IMR-90 (cell line): ENCODE data around the gene CDRT15. TPM values are rescaled to one million over a fixed set of nuclear protein-coding genes. Genes with fewer than 3 reads are reported as not detected.

Source experiments
- ATAC-seq: fragments of 200-7000 bp; cut with Tn5 transposase; 2 replicates; pipeline ENCODE4 v1.9.1; 2020; ENCODE audit warnings: low read depth, mild to moderate bottlenecking, moderate library complexity
- BruUV-seq: library from RNA; stranded (reverse); fragments of 400-500 nt; replicated peaks from 2 replicates; lab custom pipeline; 2021; lab: Mats Ljungman, UMichigan
- CTCF ChIA-PET: fragments of 300-600 bp; formaldehyde crosslinking; extraction: SDS; loops from one replicate; lab custom pipeline; 2021; ENCODE audit warnings: antibody characterized with exemption; lab: Yijun Ruan, JAX
- POLR2A ChIA-PET: fragments of 300-600 bp; sonication (Branson Sonifier 250); formaldehyde crosslinking; loops from one replicate; lab custom pipeline; 2022; ENCODE audit warnings: antibody characterized with exemption; ENCODE audit not compliant: unreplicated experiment; lab: Charles Lee
- DNase-seq: peaks from one replicate; pipeline ENCODE4 v3.0.0; 2013
- H2AFZ ChIP-seq: replicated peaks from 2 replicates; pipeline ENCODE3; 2013; ENCODE audit warnings: low read length, mild to moderate bottlenecking; ENCODE audit not compliant: poor library complexity
- H2AK5ac ChIP-seq: 2 replicates; pipeline ENCODE4 v1.6.1; 2013; ENCODE audit warnings: low read depth, low read length, inconsistent platforms
- H2AK9ac ChIP-seq: replicated peaks from 2 replicates; pipeline ENCODE3; 2013; ENCODE audit warnings: mild to moderate bottlenecking, low read depth, low read length, moderate library complexity; ENCODE audit not compliant: poor library complexity
- H2BK120ac ChIP-seq: 2 replicates; pipeline ENCODE4 v1.6.1; 2013; ENCODE audit warnings: low read depth, low read length, inconsistent platforms
- H2BK15ac ChIP-seq: 3 replicates; pipeline ENCODE4 v1.6.1; 2013; ENCODE audit warnings: low read depth, low read length, inconsistent platforms
- H2BK20ac ChIP-seq: 2 replicates; pipeline ENCODE4 v1.6.1; 2013; ENCODE audit warnings: low read depth, mild to moderate bottlenecking, inconsistent platforms, low read length, moderate library complexity
- H2BK5ac ChIP-seq: 2 replicates; pipeline ENCODE4 v1.6.1; 2013; ENCODE audit warnings: mild to moderate bottlenecking, low read depth, low read length, inconsistent platforms; ENCODE audit not compliant: poor library complexity, severe bottlenecking
- H3K14ac ChIP-seq: replicated peaks from 2 replicates; pipeline ENCODE4 v1.6.1; 2013; ENCODE audit warnings: low read depth, low read length, inconsistent platforms
- H3K18ac ChIP-seq: 2 replicates; pipeline ENCODE4 v1.6.1; 2013; ENCODE audit warnings: low read depth, low read length, control low read depth
- H3K23ac ChIP-seq: 2 replicates; pipeline ENCODE4 v1.6.1; 2013; ENCODE audit warnings: low read depth, low read length, inconsistent platforms
- H3K27ac ChIP-seq: 2 replicates; pipeline ENCODE4 v1.5.1; 2013; ENCODE audit warnings: mild to moderate bottlenecking, control low read depth, low read length; ENCODE audit not compliant: insufficient read depth
- H3K27me3 ChIP-seq: 2 replicates; pipeline ENCODE4 v1.6.1; 2013; ENCODE audit warnings: low read length; ENCODE audit not compliant: control insufficient read depth, insufficient read depth
- H3K36me3 ChIP-seq: 2 replicates; pipeline ENCODE4 v1.6.1; 2013; ENCODE audit warnings: low read length, mixed read lengths; ENCODE audit not compliant: control insufficient read depth, insufficient read depth
- H3K4ac ChIP-seq: 2 replicates; pipeline ENCODE4 v1.6.1; 2013; ENCODE audit warnings: low read depth, low read length, inconsistent platforms
- H3K4me1 ChIP-seq: 2 replicates; pipeline ENCODE4 v1.6.1; 2013; ENCODE audit warnings: low read length, mixed read lengths; ENCODE audit not compliant: control insufficient read depth, insufficient read depth
- H3K4me2 ChIP-seq: 2 replicates; pipeline ENCODE4 v1.6.1; 2013; ENCODE audit warnings: low read depth, mild to moderate bottlenecking, control low read depth, low read length, moderate library complexity
- H3K4me3 ChIP-seq: 2 replicates; pipeline ENCODE4 v1.5.1; 2013; ENCODE audit warnings: low read depth, mild to moderate bottlenecking, control low read depth, low read length, moderate library complexity; ENCODE audit not compliant: insufficient read depth
- H3K56ac ChIP-seq: 2 replicates; pipeline ENCODE4 v1.6.1; 2013; ENCODE audit warnings: low read length, inconsistent platforms; ENCODE audit not compliant: insufficient read depth; ENCODE audit errors: extremely low read depth
- H3K79me1 ChIP-seq, 2 experiments: 2 replicates each; pipeline ENCODE4 v1.6.1; 2013; ENCODE audit warnings: low read length in 2 of 2, inconsistent platforms in 1 of 2, low read depth in 1 of 2
- H3K9ac ChIP-seq: 2 replicates; pipeline ENCODE4 v1.6.1; 2013; ENCODE audit warnings: low read depth, low read length, control low read depth
- H3K9me1 ChIP-seq: 2 replicates; pipeline ENCODE4 v1.6.1; 2013; ENCODE audit warnings: low read length, inconsistent platforms; ENCODE audit not compliant: insufficient read depth
- H3K9me3 ChIP-seq: 2 replicates; pipeline ENCODE4 v1.6.1; 2013; ENCODE audit warnings: low read length; ENCODE audit not compliant: control insufficient read depth, insufficient read depth
- H4K20me1 ChIP-seq: 2 replicates; pipeline ENCODE4 v1.6.1; 2013; ENCODE audit warnings: low read length, inconsistent platforms; ENCODE audit not compliant: insufficient read depth
- H4K5ac ChIP-seq: 2 replicates; pipeline ENCODE4 v1.6.1; 2013; ENCODE audit warnings: mild to moderate bottlenecking, low read depth, low read length, control low read depth
- H4K8ac ChIP-seq, 2 experiments: 2 replicates each; pipeline ENCODE4 v1.6.1; 2013; ENCODE audit warnings: low read depth in 2 of 2, low read length in 2 of 2, control low read depth in 1 of 2, inconsistent platforms in 1 of 2
- H4K91ac ChIP-seq: 2 replicates; pipeline ENCODE4 v1.6.1; 2013; ENCODE audit warnings: low read depth, low read length, inconsistent platforms; ENCODE audit not compliant: insufficient read depth
- CEBPB ChIP-seq: IDR thresholded peaks from 2 replicates; pipeline ENCODE4 v1.6.1; 2012; ENCODE audit warnings: low read depth, low read length, improper control_type of control experiment
- MAFK ChIP-seq: IDR thresholded peaks from 2 replicates; pipeline ENCODE4 v1.6.1; 2012; ENCODE audit warnings: low read depth, low read length, improper control_type of control experiment
- NFE2L2 ChIP-seq: fragments of 150-350 bp; IDR thresholded peaks from 2 replicates; pipeline ENCODE4 v1.6.1; 2016; ENCODE audit warnings: low read depth, mild to moderate bottlenecking, low read length
- whole genome bisulfite sequencing, 2 experiments: methylation state at CpG; one replicate each; pipeline versions ENCODE4 v1.1.5 to v1.1.7; 2013; ENCODE audit warnings: missing lambda C conversion rate in 2 of 2; ENCODE audit not compliant: insufficient read length in 1 of 2; ENCODE audit errors: extremely low coverage in 2 of 2; 5-methylcytosine and 5-hydroxymethylcytosine counted together
- dilution Hi-C: fragments of 300-500 bp; cut with HindIII; formaldehyde crosslinking; loops from one replicate; pipeline ENCODE4 v1.14.3; 2018; ENCODE audit warnings: low sequenced_read_pairs; ENCODE audit not compliant: unreplicated experiment
- in situ Hi-C: fragments of 300-500 bp; cut with MboI; formaldehyde crosslinking; loops from 3 replicates; pipeline ENCODE4 v1.14.3; 2019; ENCODE audit warnings: low sequenced_read_pairs, inconsistent platforms, mixed read lengths
- intact Hi-C: fragments of 100-400 bp; cut with micrococcal nuclease; formaldehyde crosslinking; loops from 2 replicates; pipeline ENCODE4 v1.10.0; 2022
- polyA plus RNA-seq, 3 experiments: library from polyadenylated mRNA; depleted of rRNA; stranded (reverse); fragments of >200 nt; gene quantifications; 2 replicates each; pipeline ENCODE4 v1.2.3, GENCODE V29; 2012; ENCODE audit warnings: low replicate concordance in 1 of 3
- total RNA-seq: library from RNA; depleted of rRNA; stranded (reverse); fragments of >200 nt; gene quantifications from 2 replicates; pipeline ENCODE4 v1.2.3, GENCODE V29; 2012

The CDRT15 gene
- total and polyA plus RNA-seq, 2 of the 4 experiments (the other 2 are of a cell fraction): not detected

- no peaks in the 10 kb centered on the region for H3K9me1 ChIP-seq
- POLR2A ChIA-PET: no interaction called here
- no peak overlapping the region for H2AK9ac ChIP-seq
- in situ Hi-C loops: no loop called here
- H3K79me1 ChIP-seq: no peaks in the 10 kb centered on the region
- peaks cover 2% of the 10 kb centered on the region; the same call in 1 of the 2 replicates for H3K9me3 ChIP-seq
- H2AK5ac ChIP-seq: no peak overlapping the region
- peaks cover 5% of the 10 kb centered on the region; the same call in 1 of the 2 replicates for H3K4me1 ChIP-seq
- no peaks in the 10 kb centered on the region for H3K36me3 ChIP-seq
- BruUV-seq: no TSS peak
- no peak overlapping the region for H2BK120ac ChIP-seq
- no peak for DNase-seq
- intact Hi-C loops: no loop called here
- H3K9ac ChIP-seq: no peak overlapping the region
- H4K5ac ChIP-seq: no peak overlapping the region
- H3K27me3 ChIP-seq: peaks cover 3% of the 10 kb centered on the region; the same call in 1 of the 2 replicates
- no peak overlapping the region for H3K27ac ChIP-seq
- no peak overlapping the region for H4K8ac ChIP-seq
- H4K20me1 ChIP-seq: no peaks in the 10 kb centered on the region
- H2AFZ ChIP-seq: no peak overlapping the region
- H3K23ac ChIP-seq: no peak overlapping the region
- no peak for ATAC-seq
- TF ChIP-seq MAFK (no peak), CEBPB (no peak), NFE2L2 (peak; percentile 32; the same call in 1 of the 2 replicates)
- H3K4me2 ChIP-seq: no peak overlapping the region
- no peak overlapping the region for H2BK15ac ChIP-seq
- no peak overlapping the region for H2BK20ac ChIP-seq
- no peak overlapping the region for H3K56ac ChIP-seq
- 100% methylated on average over 3 of the region's 10 CpGs; no CpG with 5 or more reads in 1 of the 2 experiments for WGBS, 2 experiments
- CTCF ChIA-PET: interaction anchor here (0.6 kb wide), 1 partner anchor 388 kb away, joined by 4 read pairs; no protein-coding TSS in a partner anchor
- H3K14ac ChIP-seq: no peak overlapping the region
- dilution Hi-C loops: no loop called here
- H3K18ac ChIP-seq: no peak overlapping the region
- H4K91ac ChIP-seq: no peak overlapping the region
- H3K4me3 ChIP-seq: no peak overlapping the region
- no peak overlapping the region for H2BK5ac ChIP-seq
- no peak overlapping the region for H3K4ac ChIP-seq
Observed at GRCh38 chr17:14225254-14225980, 11.2 kb downstream of the CDRT15 start.
